Colonic mucosa (tissue), 4 donors: ENCODE results near the gene PHF14. TPM values are rescaled to one million over a fixed set of nuclear protein-coding genes. Genes with fewer than 3 reads are reported as not detected.

Experiments
- DNase-seq: peaks from one replicate; pipeline ENCODE4 v3.0.0-alpha.2; 2020
- H3K27ac ChIP-seq: fragments of 200-600 bp; one replicate; pipeline ENCODE4 v1.8.0; 2021
- H3K27me3 ChIP-seq: fragments of 200-600 bp; one replicate; pipeline ENCODE4 v1.8.0; 2021
- H3K36me3 ChIP-seq: fragments of 200-600 bp; one replicate; pipeline ENCODE4 v1.8.0; 2021
- H3K4me1 ChIP-seq: fragments of 200-600 bp; one replicate; pipeline ENCODE4 v1.8.0; 2021; ENCODE audit warnings: mild to moderate bottlenecking
- H3K4me3 ChIP-seq: fragments of 200-600 bp; one replicate; pipeline ENCODE4 v1.8.0; 2021
- H3K9ac ChIP-seq, 2 donors: one replicate each; pipeline ENCODE4 v1.7.0; 2013; ENCODE audit warnings: control low read depth in 2 of 2, low read depth in 2 of 2, low read length in 2 of 2
- H3K9me3 ChIP-seq: fragments of 200-600 bp; one replicate; pipeline ENCODE4 v1.8.0; 2021
- CTCF ChIP-seq: fragments of 200-600 bp; IDR thresholded peaks from one replicate; pipeline ENCODE4 v1.8.0; 2022; ENCODE audit warnings: antibody characterized with exemption, mild to moderate bottlenecking
- intact Hi-C: fragments of 100-400 bp; cut with DNase I; formaldehyde crosslinking; loops from one replicate; pipeline ENCODE4 v1.14.1; 2022
- total RNA-seq, 2 donors: library from RNA; stranded (reverse); fragmentation: NEBNext Ultra II Directional in 1 of 2; extraction: Animal tissue kit (Norgen Biotek cat#: 25700) in 1 of 2; gene quantifications; one replicate each; pipeline ENCODE4 v1.2.1, GENCODE V29; 2021
- donor health status: healthy.
- donor health status: DM: no; HTN: no; CAD: no.
- donor health status: DM: no; HTN: no; CAD: no.

PHF14 gene
- total RNA-seq, 2 donors from 2014 or later = 25.8 to 28.5 TPM

- Histone ChIP-seq H3K4me3 (no peak overlapping the region), H3K9me3 (no peaks in the 10 kb centered on the region), H3K4me1 (no peaks in the 10 kb centered on the region), H3K27me3 (no peaks in the 10 kb centered on the region), H3K27ac (no peak overlapping the region), H3K36me3 (no peaks in the 10 kb centered on the region), H3K9ac (no peak overlapping the region)
- no peak for TF ChIP-seq CTCF
- DNase-seq = no peak
- intact Hi-C loops = no loop called here
Measured at GRCh38 chr7:11170175-11170574, 196.5 kb downstream of the PHF14 start.

- Histone ChIP-seq H3K9me3 (no peaks in the 10 kb centered on the region), H3K4me3 (no peak overlapping the region), H3K36me3 (no peaks in the 10 kb centered on the region), H3K27ac (no peak overlapping the region), H3K27me3 (no peaks in the 10 kb centered on the region), H3K4me1 (no peaks in the 10 kb centered on the region), H3K9ac (no peak overlapping the region)
- TF ChIP-seq CTCF = no peak
- intact Hi-C loops = no loop called here
- DNase-seq = no peak
Measured at GRCh38 chr7:11170863-11171568, 197.3 kb downstream of the PHF14 start.

GRCh38 chr7:11171569-11172192 is 198.0 kb downstream of the PHF14 start:
- no peak for TF ChIP-seq CTCF
- H3K4me1 ChIP-seq = no peaks in the 10 kb centered on the region
- no peak overlapping the region for H3K9ac ChIP-seq
- no peaks in the 10 kb centered on the region for H3K9me3 ChIP-seq
- H3K4me3 ChIP-seq = no peak overlapping the region
- no peak overlapping the region for H3K27ac ChIP-seq
- no peaks in the 10 kb centered on the region for H3K36me3 ChIP-seq
- intact Hi-C loops = no loop called here
- no peak for DNase-seq
- no peaks in the 10 kb centered on the region for H3K27me3 ChIP-seq

GRCh38 chr7:11172835-11173234 is 199.2 kb downstream of the PHF14 start:
- Histone ChIP-seq H3K4me1 (no peaks in the 10 kb centered on the region), H3K4me3 (no peak overlapping the region), H3K9me3 (no peaks in the 10 kb centered on the region), H3K36me3 (no peaks in the 10 kb centered on the region), H3K9ac (no peak overlapping the region), H3K27ac (no peak overlapping the region), H3K27me3 (no peaks in the 10 kb centered on the region)
- DNase-seq = no peak
- intact Hi-C loops = no loop called here
- no peak for TF ChIP-seq CTCF

GRCh38 chr7:11175371-11175770 is 201.7 kb downstream of the PHF14 start:
- TF ChIP-seq CTCF = no peak
- Histone ChIP-seq H3K9ac (no peak overlapping the region), H3K36me3 (no peaks in the 10 kb centered on the region), H3K27ac (no peak overlapping the region), H3K9me3 (no peaks in the 10 kb centered on the region), H3K4me3 (no peak overlapping the region), H3K27me3 (no peaks in the 10 kb centered on the region), H3K4me1 (no peaks in the 10 kb centered on the region)
- no peak for DNase-seq
- intact Hi-C loops = no loop called here
